Measurements from ENCODE around the gene DGKZ.

- TF ChIP-seq, protein P1, sequence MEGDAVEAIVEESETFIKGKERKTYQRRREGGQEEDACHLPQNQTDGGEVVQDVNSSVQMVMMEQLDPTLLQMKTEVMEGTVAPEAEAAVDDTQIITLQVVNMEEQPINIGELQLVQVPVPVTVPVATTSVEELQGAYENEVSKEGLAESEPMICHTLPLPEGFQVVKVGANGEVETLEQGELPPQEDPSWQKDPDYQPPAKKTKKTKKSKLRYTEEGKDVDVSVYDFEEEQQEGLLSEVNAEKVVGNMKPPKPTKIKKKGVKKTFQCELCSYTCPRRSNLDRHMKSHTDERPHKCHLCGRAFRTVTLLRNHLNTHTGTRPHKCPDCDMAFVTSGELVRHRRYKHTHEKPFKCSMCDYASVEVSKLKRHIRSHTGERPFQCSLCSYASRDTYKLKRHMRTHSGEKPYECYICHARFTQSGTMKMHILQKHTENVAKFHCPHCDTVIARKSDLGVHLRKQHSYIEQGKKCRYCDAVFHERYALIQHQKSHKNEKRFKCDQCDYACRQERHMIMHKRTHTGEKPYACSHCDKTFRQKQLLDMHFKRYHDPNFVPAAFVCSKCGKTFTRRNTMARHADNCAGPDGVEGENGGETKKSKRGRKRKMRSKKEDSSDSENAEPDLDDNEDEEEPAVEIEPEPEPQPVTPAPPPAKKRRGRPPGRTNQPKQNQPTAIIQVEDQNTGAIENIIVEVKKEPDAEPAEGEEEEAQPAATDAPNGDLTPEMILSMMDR (IDR thresholded peaks at IDR 0.05; ENCODE audit: low read length), result no peak
- no peak for TF ChIP-seq EZH2 (optimal IDR thresholded peaks at IDR 0.05; ENCODE audit: low read depth, low read length)
- no peak for TF ChIP-seq EZH2phosphoT487 (IDR thresholded peaks at IDR 0.05; ENCODE audit: low read length)
These were observed 34.0 kb downstream of the DGKZ start, which contains the start of gene MDK for GRCh38 chr11:46381048-46381818.
